ENCODE results near the gene PDE8B.

The PDE8B gene

DNA sequence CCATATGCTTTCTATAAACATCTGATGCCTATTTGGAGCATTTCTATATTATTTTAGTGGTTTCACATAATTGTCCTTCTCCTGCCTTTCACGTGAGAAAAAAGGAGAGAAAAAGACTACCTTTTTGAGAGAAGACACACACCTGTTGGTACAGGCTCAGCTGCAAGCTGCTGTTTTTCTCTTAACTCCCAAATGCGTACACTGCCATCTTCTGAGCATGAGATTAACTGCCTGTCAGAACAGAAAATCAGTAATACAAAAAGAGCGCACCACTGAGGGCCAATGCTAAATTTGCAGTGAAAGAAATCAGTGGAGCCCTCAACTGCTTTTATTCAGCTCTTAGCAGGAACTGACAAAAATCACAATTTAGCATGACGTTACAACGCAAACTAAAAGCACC is 226.7 kb downstream of the PDE8B start:
- Histone ChIP-seq H4K8ac (ENCODE audit: low read depth, low read length) (no peak overlapping the region), H3K4ac (ENCODE audit: low read length) (no peak overlapping the region), H3K36me3 (replicated peaks in 1 of 2; ENCODE audit: control insufficient read depth in 2 of 2, insufficient read depth in 2 of 2, low read length in 2 of 2) (peaks cover 2 to 48% of the 10 kb centered on the region in 2 donors), H2BK5ac (ENCODE audit: low read length) (no peak overlapping the region), H3K4me3 (ENCODE audit: low read length in 2 of 2) (no peak overlapping the region), H3K4me1 (ENCODE audit: control insufficient read depth in 2 of 2, insufficient read depth in 1 of 2, low read depth in 1 of 2, low read length in 2 of 2) (no peaks in the 10 kb centered on the region), H3K4me2 (ENCODE audit: insufficient read depth, low read length, poor library complexity, severe bottlenecking) (no peak overlapping the region), H3K79me1 (ENCODE audit: low read depth, low read length) (no peaks in the 10 kb centered on the region), H3K18ac (ENCODE audit: low read length) (no peak overlapping the region), H3K27ac (replicated peaks; ENCODE audit: low read length) (no peak overlapping the region), H3K27me3 (ENCODE audit: control insufficient read depth in 3 of 3, insufficient read depth in 3 of 3, low read depth in 1 of 3, low read length in 3 of 3) (no peaks in the 10 kb centered on the region), H3K9ac (ENCODE audit: low read depth, low read length, poor library complexity) (no peak overlapping the region), H2BK15ac (ENCODE audit: low read length) (no peak overlapping the region), H3K23ac (ENCODE audit: low read depth, low read length, poor library complexity) (no peak overlapping the region), H2AFZ (ENCODE audit: low read length) (no peak overlapping the region), H2BK12ac (ENCODE audit: low read length) (no peak overlapping the region), H2AK5ac (ENCODE audit: low read depth, low read length) (no peak overlapping the region), H2BK120ac (ENCODE audit: low read depth, low read length) (no peak overlapping the region), H3K14ac (ENCODE audit: low read length) (no peak overlapping the region), H4K91ac (ENCODE audit: low read depth, low read length, poor library complexity) (no peak overlapping the region), H3K9me3 (replicated peaks in 1 of 2; ENCODE audit: control insufficient read depth in 2 of 2, insufficient read depth in 1 of 2, low read depth in 1 of 2, low read length in 2 of 2) (no peaks in the 10 kb centered on the region)
- no peak for DNase-seq (ENCODE audit: low spot score)
- WGBS, 2 donors (ENCODE audit: extremely low coverage in 2 of 2, insufficient read length in 2 of 2, insufficient replicate concordance in 1 of 2), result no CpG with 5 or more reads among the region's 5 CpGs

DNA sequence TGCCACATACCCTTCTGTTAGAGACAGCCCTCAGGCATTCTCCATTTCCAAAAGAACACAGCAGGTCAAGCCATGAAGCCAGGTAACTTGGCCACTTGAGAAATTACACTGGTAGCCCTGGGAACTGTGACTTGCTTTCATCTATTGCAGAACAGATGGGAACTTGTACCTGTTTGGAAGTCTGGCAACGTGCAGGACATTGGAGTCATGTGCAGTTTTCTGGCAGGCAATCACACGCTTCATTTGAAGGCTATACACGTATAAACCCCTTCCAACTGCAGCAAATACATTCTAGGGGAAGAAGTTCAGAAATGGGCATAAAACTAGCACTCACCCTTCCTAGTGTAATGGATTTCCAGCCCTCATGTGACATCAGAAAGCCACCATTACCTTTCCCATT is 227.6 kb downstream of the PDE8B start:
- no peak overlapping the region for H3K4me2 ChIP-seq (ENCODE audit: insufficient read depth, low read length, poor library complexity, severe bottlenecking)
- WGBS, 2 donors (ENCODE audit: extremely low coverage in 2 of 2, insufficient read length in 2 of 2, insufficient replicate concordance in 1 of 2), result no CpG with 5 or more reads among the region's 3 CpGs
- H3K9me3 ChIP-seq (replicated peaks in 1 of 2; ENCODE audit: control insufficient read depth in 2 of 2, insufficient read depth in 1 of 2, low read depth in 1 of 2, low read length in 2 of 2), result no peaks in the 10 kb centered on the region
- no peak overlapping the region for H3K4ac ChIP-seq (ENCODE audit: low read length)
- no peak for DNase-seq (ENCODE audit: low spot score)
- H2BK12ac ChIP-seq (ENCODE audit: low read length), result no peak overlapping the region
- peaks cover 0 to 39% of the 10 kb centered on the region in 2 donors for H3K36me3 ChIP-seq (replicated peaks in 1 of 2; ENCODE audit: control insufficient read depth in 2 of 2, insufficient read depth in 2 of 2, low read length in 2 of 2)
- H3K9ac ChIP-seq (ENCODE audit: low read depth, low read length, poor library complexity), result no peak overlapping the region
- H3K4me3 ChIP-seq (ENCODE audit: low read length in 2 of 2), result no peak overlapping the region
- no peaks in the 10 kb centered on the region for H3K79me1 ChIP-seq (ENCODE audit: low read depth, low read length)
- no peak overlapping the region for H2BK5ac ChIP-seq (ENCODE audit: low read length)
- H3K27me3 ChIP-seq (ENCODE audit: control insufficient read depth in 3 of 3, insufficient read depth in 3 of 3, low read depth in 1 of 3, low read length in 3 of 3), result no peaks in the 10 kb centered on the region
- no peak overlapping the region for H3K23ac ChIP-seq (ENCODE audit: low read depth, low read length, poor library complexity)
- no peak overlapping the region for H4K8ac ChIP-seq (ENCODE audit: low read depth, low read length)
- no peak overlapping the region for H2BK120ac ChIP-seq (ENCODE audit: low read depth, low read length)
- no peak overlapping the region for H2BK15ac ChIP-seq (ENCODE audit: low read length)
- H4K91ac ChIP-seq (ENCODE audit: low read depth, low read length, poor library complexity), result no peak overlapping the region
- no peak overlapping the region for H2AK5ac ChIP-seq (ENCODE audit: low read depth, low read length)
- H2AFZ ChIP-seq (ENCODE audit: low read length), result no peak overlapping the region
- H3K18ac ChIP-seq (ENCODE audit: low read length), result no peak overlapping the region
- H3K14ac ChIP-seq (ENCODE audit: low read length), result no peak overlapping the region
- H3K4me1 ChIP-seq (ENCODE audit: control insufficient read depth in 2 of 2, insufficient read depth in 1 of 2, low read depth in 1 of 2, low read length in 2 of 2), result no peaks in the 10 kb centered on the region
- H3K27ac ChIP-seq (replicated peaks; ENCODE audit: low read length), result no peak overlapping the region

DNA sequence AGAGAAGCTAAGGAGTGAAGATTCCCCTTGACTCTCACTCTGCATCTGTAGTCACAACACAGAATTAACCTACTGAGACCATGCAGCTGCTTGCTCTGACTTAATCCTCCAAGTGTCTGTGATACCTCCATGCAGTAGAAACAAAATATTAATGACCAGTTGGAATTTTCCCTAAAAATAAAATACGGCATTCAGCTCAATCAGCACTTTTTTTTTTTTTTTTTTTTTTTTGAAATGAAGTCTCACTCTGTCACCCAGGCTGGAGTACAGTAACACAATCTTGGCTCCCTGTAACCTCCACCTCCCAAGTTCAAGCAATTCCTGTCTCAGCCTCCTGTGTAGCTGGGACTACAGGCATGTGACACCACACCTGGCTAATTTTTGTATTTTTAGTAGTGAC is 233.2 kb downstream of the PDE8B start:
- no peak overlapping the region for H3K23ac ChIP-seq (ENCODE audit: low read depth, low read length, poor library complexity)
- no peak overlapping the region for H2BK120ac ChIP-seq (ENCODE audit: low read depth, low read length)
- H3K4me1 ChIP-seq (ENCODE audit: control insufficient read depth in 2 of 2, insufficient read depth in 1 of 2, low read depth in 1 of 2, low read length in 2 of 2), result no peaks in the 10 kb centered on the region
- peaks cover 3 to 27% of the 10 kb centered on the region in 2 donors for H3K36me3 ChIP-seq (replicated peaks in 1 of 2; ENCODE audit: control insufficient read depth in 2 of 2, insufficient read depth in 2 of 2, low read length in 2 of 2)
- no peak overlapping the region for H3K18ac ChIP-seq (ENCODE audit: low read length)
- no peak overlapping the region for H2AK5ac ChIP-seq (ENCODE audit: low read depth, low read length)
- no peak overlapping the region for H3K27ac ChIP-seq (replicated peaks; ENCODE audit: low read length)
- peaks cover 0 to 7% of the 10 kb centered on the region in 2 donors for H3K9me3 ChIP-seq (replicated peaks in 1 of 2; ENCODE audit: control insufficient read depth in 2 of 2, insufficient read depth in 1 of 2, low read depth in 1 of 2, low read length in 2 of 2)
- H3K9ac ChIP-seq (ENCODE audit: low read depth, low read length, poor library complexity), result no peak overlapping the region
- no peak overlapping the region for H2AFZ ChIP-seq (ENCODE audit: low read length)
- no peak overlapping the region for H3K4me3 ChIP-seq (ENCODE audit: low read length in 2 of 2)
- no peak overlapping the region for H4K8ac ChIP-seq (ENCODE audit: low read depth, low read length)
- H3K27me3 ChIP-seq (ENCODE audit: control insufficient read depth in 3 of 3, insufficient read depth in 3 of 3, low read depth in 1 of 3, low read length in 3 of 3), result no peaks in the 10 kb centered on the region
- H4K91ac ChIP-seq (ENCODE audit: low read depth, low read length, poor library complexity), result no peak overlapping the region
- H2BK15ac ChIP-seq (ENCODE audit: low read length), result no peak overlapping the region
- H3K14ac ChIP-seq (ENCODE audit: low read length), result no peak overlapping the region
- no peak overlapping the region for H2BK12ac ChIP-seq (ENCODE audit: low read length)
- no peak overlapping the region for H3K4ac ChIP-seq (ENCODE audit: low read length)
- no CpG with 5 or more reads among the region's 1 CpG for WGBS, 2 donors (ENCODE audit: extremely low coverage in 2 of 2, insufficient read length in 2 of 2, insufficient replicate concordance in 1 of 2)
- H2BK5ac ChIP-seq (ENCODE audit: low read length), result no peak overlapping the region
- no peak overlapping the region for H3K4me2 ChIP-seq (ENCODE audit: insufficient read depth, low read length, poor library complexity, severe bottlenecking)
- no peaks in the 10 kb centered on the region for H3K79me1 ChIP-seq (ENCODE audit: low read depth, low read length)
- no peak for DNase-seq (ENCODE audit: low spot score)

DNA sequence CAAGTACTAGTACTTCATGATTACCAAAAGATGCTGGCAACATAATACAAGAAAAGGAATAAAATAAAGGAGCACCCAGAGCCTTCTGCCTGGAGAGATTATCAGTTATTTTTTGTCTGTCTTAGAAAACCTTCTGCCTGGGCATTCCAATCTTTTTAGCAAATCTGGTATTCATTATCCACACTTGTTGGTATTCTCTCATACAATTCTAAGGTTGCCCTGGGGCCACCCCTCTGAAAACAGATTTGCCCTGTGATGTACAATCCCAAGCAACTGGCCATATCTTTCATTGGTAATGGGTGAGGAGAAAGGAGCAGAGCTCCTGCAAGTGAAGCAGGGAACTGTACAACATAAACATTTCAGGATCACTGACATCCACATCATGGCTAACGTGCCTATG is 233.9 kb downstream of the PDE8B start:
- H2AK5ac ChIP-seq (ENCODE audit: low read depth, low read length), result no peak overlapping the region
- H2AFZ ChIP-seq (ENCODE audit: low read length), result no peak overlapping the region
- peaks cover 0 to 7% of the 10 kb centered on the region in 2 donors for H3K9me3 ChIP-seq (replicated peaks in 1 of 2; ENCODE audit: control insufficient read depth in 2 of 2, insufficient read depth in 1 of 2, low read depth in 1 of 2, low read length in 2 of 2)
- H2BK12ac ChIP-seq (ENCODE audit: low read length), result no peak overlapping the region
- no peak overlapping the region for H3K23ac ChIP-seq (ENCODE audit: low read depth, low read length, poor library complexity)
- H3K4me1 ChIP-seq (ENCODE audit: control insufficient read depth in 2 of 2, insufficient read depth in 1 of 2, low read depth in 1 of 2, low read length in 2 of 2), result no peaks in the 10 kb centered on the region
- peaks cover 7 to 34% of the 10 kb centered on the region in 2 donors for H3K36me3 ChIP-seq (replicated peaks in 1 of 2; ENCODE audit: control insufficient read depth in 2 of 2, insufficient read depth in 2 of 2, low read length in 2 of 2)
- no peak for DNase-seq (ENCODE audit: low spot score)
- H3K79me1 ChIP-seq (ENCODE audit: low read depth, low read length), result no peaks in the 10 kb centered on the region
- H2BK15ac ChIP-seq (ENCODE audit: low read length), result no peak overlapping the region
- H3K4me3 ChIP-seq (ENCODE audit: low read length in 2 of 2), result no peak overlapping the region
- H2BK120ac ChIP-seq (ENCODE audit: low read depth, low read length), result no peak overlapping the region
- no peak overlapping the region for H4K91ac ChIP-seq (ENCODE audit: low read depth, low read length, poor library complexity)
- no peak overlapping the region for H3K4me2 ChIP-seq (ENCODE audit: insufficient read depth, low read length, poor library complexity, severe bottlenecking)
- H3K27ac ChIP-seq (replicated peaks; ENCODE audit: low read length), result no peak overlapping the region
- H3K4ac ChIP-seq (ENCODE audit: low read length), result no peak overlapping the region
- H4K8ac ChIP-seq (ENCODE audit: low read depth, low read length), result no peak overlapping the region
- no peak overlapping the region for H3K18ac ChIP-seq (ENCODE audit: low read length)
- no peak overlapping the region for H2BK5ac ChIP-seq (ENCODE audit: low read length)
- H3K9ac ChIP-seq (ENCODE audit: low read depth, low read length, poor library complexity), result no peak overlapping the region
- no CpG with 5 or more reads among the region's 1 CpG for WGBS, 2 donors (ENCODE audit: extremely low coverage in 2 of 2, insufficient read length in 2 of 2, insufficient replicate concordance in 1 of 2)
- H3K27me3 ChIP-seq (ENCODE audit: control insufficient read depth in 3 of 3, insufficient read depth in 3 of 3, low read depth in 1 of 3, low read length in 3 of 3), result no peaks in the 10 kb centered on the region
- no peak overlapping the region for H3K14ac ChIP-seq (ENCODE audit: low read length)
